Measurements from ENCODE around the gene HOMER3.

- TF ChIP-seq GATA2 (IDR thresholded peaks at IDR 0.05; ENCODE audit: low read depth, low read length) (no peak), GATA3 (IDR thresholded peaks at IDR 0.05; ENCODE audit: low read depth, low read length) (no peak)
These were observed 31.0 kb downstream of the HOMER3 start for GRCh38 chr19:18910010-18910409.
